ENCODE measurements around the gene TIMP2.

The TIMP2 gene

GRCh38 chr17:78812855-78813254 is 112.3 kb downstream of the TIMP2 start:
- no peak for DNase-seq (ENCODE audit: low read depth)

GRCh38 chr17:78808163-78808562 is 117.0 kb downstream of the TIMP2 start:
- DNase-seq (ENCODE audit: low read depth): no peak

GRCh38 chr17:78806451-78806850 is 118.7 kb downstream of the TIMP2 start:
- DNase-seq (ENCODE audit: low read depth): no peak

- no peak for DNase-seq (ENCODE audit: low read depth)
These were observed 119.9 kb downstream of the TIMP2 start for GRCh38 chr17:78805301-78805700.

- no peak for DNase-seq (ENCODE audit: low read depth)
These were observed 120.4 kb downstream of the TIMP2 start for GRCh38 chr17:78804777-78805176.

GRCh38 chr17:78803186-78803845 is 121.9 kb downstream of the TIMP2 start:
- no peak for DNase-seq (ENCODE audit: low read depth)
